Osteocyte (in vitro differentiated cells): ENCODE data around the gene OR4E1. TPM values are rescaled to one million over a fixed set of nuclear protein-coding genes. Genes with fewer than 3 reads are reported as not detected.
"Not testable (repeated sequence)": the region's sequence is repeated elsewhere in the genome, so short reads cannot be mapped to it uniquely, and the experiment has no call there.

Source experiments
- DNase-seq: peaks from one replicate; pipeline ENCODE4 v3.0.0; 2021; ENCODE audit warnings: mixed read lengths; ENCODE audit not compliant: unreplicated experiment; ENCODE audit errors: extremely low spot score
- H3K27ac Mint-ChIP-seq: one replicate; pipeline ENCODE4 v1.8.0; 2021; ENCODE audit warnings: mild to moderate bottlenecking, mixed read lengths; ENCODE audit not compliant: unreplicated experiment
- H3K27me3 Mint-ChIP-seq: one replicate; pipeline ENCODE4 v1.8.0; 2021; ENCODE audit warnings: mixed read lengths; ENCODE audit not compliant: unreplicated experiment
- H3K36me3 Mint-ChIP-seq: one replicate; pipeline ENCODE4 v1.8.0; 2021; ENCODE audit warnings: mixed read lengths; ENCODE audit not compliant: unreplicated experiment
- H3K4me1 Mint-ChIP-seq: one replicate; pipeline ENCODE4 v1.8.0; 2021; ENCODE audit warnings: mixed read lengths; ENCODE audit not compliant: unreplicated experiment
- H3K4me3 Mint-ChIP-seq: one replicate; pipeline ENCODE4 v1.8.0; 2021; ENCODE audit warnings: mild to moderate bottlenecking, moderate library complexity, mixed read lengths; ENCODE audit not compliant: unreplicated experiment
- H3K9me3 Mint-ChIP-seq: one replicate; pipeline ENCODE4 v1.8.0; 2021; ENCODE audit warnings: mixed read lengths; ENCODE audit not compliant: unreplicated experiment
- total RNA-seq: library from RNA; stranded (reverse); gene quantifications from 2 replicates; pipeline ENCODE4 v1.2.1, GENCODE V29; 2021
- TF ChIP-seq, protein P1 (sequence below): fragments of 200-600 bp; sonication (generic); IDR thresholded peaks from 2 replicates; pipeline ENCODE4 v1.5.0; 2021; ENCODE audit warnings: antibody characterized with exemption, mild to moderate bottlenecking, moderate library complexity

OR4E1 gene
- total RNA-seq, 1 donor from 2014 or later = not detected

DNA sequence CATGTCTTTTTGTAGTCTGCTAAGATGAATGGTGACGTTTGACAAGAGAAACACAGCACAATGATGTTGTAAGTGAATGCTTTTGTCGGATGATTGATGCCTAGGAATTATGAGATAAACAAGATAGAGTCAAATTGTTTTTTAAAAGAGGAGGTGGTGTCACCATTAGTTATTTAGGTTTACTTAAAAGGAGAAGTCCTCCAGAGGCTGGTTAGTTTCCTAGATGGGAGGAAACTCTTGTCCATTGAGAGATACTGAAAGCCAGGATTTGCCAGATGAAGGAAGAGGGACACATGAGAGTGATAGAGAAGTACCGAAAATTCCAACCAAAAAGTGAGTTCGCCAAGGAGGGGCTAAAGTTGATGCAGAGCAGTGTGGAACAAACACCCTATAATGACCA, 38.8 kb downstream of the OR4E1 start, which contains the start of gene OR10G2:
TSS of gene OR10G2 (minus strand) at position 101 of the 400 bp plus-strand sequence. CDS start at position 3, 98 bp downstream.
- no peak within 1 kb of the TSS for H3K4me3 Mint-ChIP-seq
- TF ChIP-seq, protein P1, sequence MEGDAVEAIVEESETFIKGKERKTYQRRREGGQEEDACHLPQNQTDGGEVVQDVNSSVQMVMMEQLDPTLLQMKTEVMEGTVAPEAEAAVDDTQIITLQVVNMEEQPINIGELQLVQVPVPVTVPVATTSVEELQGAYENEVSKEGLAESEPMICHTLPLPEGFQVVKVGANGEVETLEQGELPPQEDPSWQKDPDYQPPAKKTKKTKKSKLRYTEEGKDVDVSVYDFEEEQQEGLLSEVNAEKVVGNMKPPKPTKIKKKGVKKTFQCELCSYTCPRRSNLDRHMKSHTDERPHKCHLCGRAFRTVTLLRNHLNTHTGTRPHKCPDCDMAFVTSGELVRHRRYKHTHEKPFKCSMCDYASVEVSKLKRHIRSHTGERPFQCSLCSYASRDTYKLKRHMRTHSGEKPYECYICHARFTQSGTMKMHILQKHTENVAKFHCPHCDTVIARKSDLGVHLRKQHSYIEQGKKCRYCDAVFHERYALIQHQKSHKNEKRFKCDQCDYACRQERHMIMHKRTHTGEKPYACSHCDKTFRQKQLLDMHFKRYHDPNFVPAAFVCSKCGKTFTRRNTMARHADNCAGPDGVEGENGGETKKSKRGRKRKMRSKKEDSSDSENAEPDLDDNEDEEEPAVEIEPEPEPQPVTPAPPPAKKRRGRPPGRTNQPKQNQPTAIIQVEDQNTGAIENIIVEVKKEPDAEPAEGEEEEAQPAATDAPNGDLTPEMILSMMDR = no peak
- H3K9me3 Mint-ChIP-seq = no peaks in the 10 kb centered on the region
- H3K27ac Mint-ChIP-seq = no peak within 1 kb of the TSS
- DNase-seq = no peak
- H3K4me1 Mint-ChIP-seq = no peaks in the 10 kb centered on the region
- H3K36me3 Mint-ChIP-seq = no peaks in the 10 kb centered on the region
- H3K27me3 Mint-ChIP-seq = peaks cover 3% of the 10 kb centered on the region

DNA sequence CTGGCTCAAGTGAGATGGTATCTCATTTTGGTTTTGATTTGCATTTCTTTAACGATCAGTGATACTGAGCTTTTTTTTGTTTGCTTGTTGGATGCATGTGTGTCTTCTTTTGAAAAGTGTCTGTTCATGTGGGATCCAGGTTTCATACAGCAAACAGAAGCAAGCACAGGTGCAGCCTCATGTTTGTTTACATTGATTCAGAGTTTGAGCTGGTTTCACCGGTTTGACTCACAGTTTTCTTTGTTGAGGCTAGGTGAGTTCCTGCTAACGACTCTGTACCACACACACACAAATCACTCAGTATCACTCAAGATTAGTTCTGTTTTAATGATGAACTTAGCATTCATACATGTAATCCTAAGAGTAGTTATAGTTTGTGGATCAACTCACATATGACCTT, 42.5 kb downstream of the OR4E1 start:
- DNase-seq = no peak
- no peaks in the 10 kb centered on the region for H3K27me3 Mint-ChIP-seq
- TF ChIP-seq, protein P1 = no peak
- no peaks in the 10 kb centered on the region for H3K4me1 Mint-ChIP-seq
- H3K27ac Mint-ChIP-seq = no peak overlapping the region
- no peak overlapping the region for H3K4me3 Mint-ChIP-seq
- no peaks in the 10 kb centered on the region for H3K36me3 Mint-ChIP-seq
- no peaks in the 10 kb centered on the region for H3K9me3 Mint-ChIP-seq

DNA sequence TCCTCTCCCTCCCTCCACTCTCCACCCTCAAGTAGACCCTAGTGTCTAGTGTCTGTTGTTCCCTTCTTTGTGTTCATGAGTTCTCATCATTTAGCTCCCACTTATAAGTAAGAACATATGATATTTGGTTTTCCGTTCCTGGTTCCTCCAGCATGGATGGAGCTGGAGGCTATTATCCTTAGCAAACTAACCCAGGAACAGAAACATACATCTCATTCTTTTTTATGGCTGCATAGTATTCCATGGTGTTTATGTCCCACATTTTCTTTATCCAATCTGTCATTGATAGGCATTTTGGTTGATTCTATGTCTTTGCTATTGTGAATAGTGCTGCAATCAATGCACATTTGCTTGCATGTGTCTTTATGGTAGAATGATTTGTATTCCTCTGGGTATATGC, 43.1 kb downstream of the OR4E1 start:
- not testable (repeated sequence) for H3K4me3 Mint-ChIP-seq, H3K9me3 Mint-ChIP-seq, H3K4me1 Mint-ChIP-seq, DNase-seq, H3K27me3 Mint-ChIP-seq, H3K36me3 Mint-ChIP-seq, H3K27ac Mint-ChIP-seq

DNA sequence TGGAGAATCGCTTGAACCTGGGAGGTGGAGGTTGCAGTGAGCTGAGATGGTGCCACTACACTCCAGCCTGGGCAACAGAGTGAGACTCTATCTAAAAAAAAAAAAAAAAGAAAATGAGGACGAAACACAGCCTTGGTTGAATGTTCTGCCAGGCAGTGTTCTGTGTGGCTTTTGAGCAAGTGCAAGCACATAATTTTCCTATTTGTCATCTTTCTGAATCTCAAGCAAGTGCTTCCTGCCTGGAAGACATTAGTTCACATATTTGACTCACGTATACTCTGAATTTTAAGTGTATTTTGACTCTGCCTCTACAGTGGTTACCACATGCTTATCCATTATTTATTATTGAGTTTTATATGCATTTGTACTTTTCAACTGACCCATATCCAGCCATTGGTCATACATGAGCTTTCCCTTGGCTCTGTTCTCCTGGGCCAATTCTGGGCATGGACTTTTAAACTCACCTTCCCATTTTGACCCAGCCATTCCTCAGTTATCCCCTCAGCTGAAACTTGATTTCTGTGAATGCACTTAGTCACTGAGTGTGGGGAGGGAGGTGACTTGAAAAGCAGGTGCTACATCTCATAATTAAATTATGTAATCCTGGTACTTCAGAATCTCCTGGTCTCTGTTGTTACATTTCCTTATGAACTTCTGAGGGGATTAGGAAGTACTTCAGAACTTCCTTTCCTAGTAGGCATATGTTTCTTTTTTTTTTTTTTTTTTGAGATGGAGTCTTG, 47.0 kb downstream of the OR4E1 start:
- H3K9me3 Mint-ChIP-seq = no peaks in the 10 kb centered on the region
- H3K27ac Mint-ChIP-seq = no peak overlapping the region
- peaks cover 10% of the 10 kb centered on the region for H3K27me3 Mint-ChIP-seq
- H3K4me3 Mint-ChIP-seq = no peak overlapping the region
- no peaks in the 10 kb centered on the region for H3K36me3 Mint-ChIP-seq
- DNase-seq = no peak
- no peaks in the 10 kb centered on the region for H3K4me1 Mint-ChIP-seq
- TF ChIP-seq, protein P1 = no peak

Other genes with a start within 250 kb of the OR4E1 start
- 86.0 and 99.0 TPM in 2 replicates for gene CHD8, start 217.7 kb downstream of the OR4E1 start, total RNA-seq
- 35.5 and 38.7 TPM in 2 replicates for gene RAB2B, start 196.9 kb downstream of the OR4E1 start, total RNA-seq
- 78.8 and 80.9 TPM in 2 replicates for gene TOX4, start 196.6 kb downstream of the OR4E1 start, total RNA-seq
- 42.9 and 43.9 TPM in 2 replicates for gene METTL3, start 162.5 kb downstream of the OR4E1 start, total RNA-seq
- 22.7 and 28.1 TPM in 2 replicates for gene SALL2, start 147.5 kb downstream of the OR4E1 start, total RNA-seq
- not detected in 2 replicates for gene OR10G3, start 93.7 kb downstream of the OR4E1 start, total RNA-seq
- gene OR10G2, start 38.9 kb downstream of the OR4E1 start, total RNA-seq = not detected in 2 replicates
- not detected in 2 replicates for gene OR4E2, start 20.0 kb downstream of the OR4E1 start, total RNA-seq